Parathyroid adenoma (tissue), 2 donors: ENCODE data around the gene EPS8.

ENCODE experiments used
- H2AFZ ChIP-seq: fragments of 300-600 bp; sonication (generic); one replicate; pipeline ENCODE4 v1.7.0; 2017; ENCODE audit warnings: antibody characterized with exemption, mild to moderate bottlenecking
- H3K27ac ChIP-seq: fragments of 300-600 bp; sonication (generic); one replicate; pipeline ENCODE4 v1.7.0; 2017
- H3K27me3 ChIP-seq: fragments of 300-600 bp; sonication (generic); one replicate; pipeline ENCODE4 v1.7.0; 2017; ENCODE audit warnings: low read length; ENCODE audit not compliant: control insufficient read depth, insufficient read depth
- H3K36me3 ChIP-seq: fragments of 300-600 bp; sonication (generic); one replicate; pipeline ENCODE4 v1.7.0; 2017; ENCODE audit warnings: low read length; ENCODE audit not compliant: control insufficient read depth, insufficient read depth
- H3K4me1 ChIP-seq: fragments of 300-600 bp; sonication (generic); one replicate; pipeline ENCODE4 v1.7.0; 2017; ENCODE audit warnings: control low read depth
- H3K4me2 ChIP-seq: fragments of 300-600 bp; sonication (generic); one replicate; pipeline ENCODE4 v1.7.0; 2017; ENCODE audit warnings: low read length
- H3K4me3 ChIP-seq: fragments of 300-600 bp; sonication (generic); one replicate; pipeline ENCODE4 v1.7.0; 2017; ENCODE audit warnings: low read depth, low read length
- H3K79me2 ChIP-seq: fragments of 300-600 bp; sonication (generic); one replicate; pipeline ENCODE4 v1.7.0; 2017; ENCODE audit warnings: control low read depth
- H3K9ac ChIP-seq: fragments of 300-600 bp; sonication (generic); one replicate; pipeline ENCODE4 v1.7.0; 2017; ENCODE audit warnings: mild to moderate bottlenecking
- H3K9me3 ChIP-seq: fragments of 300-600 bp; sonication (generic); one replicate; pipeline ENCODE4 v1.7.0; 2017; ENCODE audit warnings: low read length; ENCODE audit not compliant: control insufficient read depth
- TF ChIP-seq, protein P1 (sequence below): fragments of 300-600 bp; sonication (generic); IDR thresholded peaks from one replicate; pipeline ENCODE4 v1.7.0; 2017; ENCODE audit warnings: antibody characterized with exemption, mild to moderate bottlenecking
- donor health status: primary hyperparathyroidism.

Gene EPS8

DNA sequence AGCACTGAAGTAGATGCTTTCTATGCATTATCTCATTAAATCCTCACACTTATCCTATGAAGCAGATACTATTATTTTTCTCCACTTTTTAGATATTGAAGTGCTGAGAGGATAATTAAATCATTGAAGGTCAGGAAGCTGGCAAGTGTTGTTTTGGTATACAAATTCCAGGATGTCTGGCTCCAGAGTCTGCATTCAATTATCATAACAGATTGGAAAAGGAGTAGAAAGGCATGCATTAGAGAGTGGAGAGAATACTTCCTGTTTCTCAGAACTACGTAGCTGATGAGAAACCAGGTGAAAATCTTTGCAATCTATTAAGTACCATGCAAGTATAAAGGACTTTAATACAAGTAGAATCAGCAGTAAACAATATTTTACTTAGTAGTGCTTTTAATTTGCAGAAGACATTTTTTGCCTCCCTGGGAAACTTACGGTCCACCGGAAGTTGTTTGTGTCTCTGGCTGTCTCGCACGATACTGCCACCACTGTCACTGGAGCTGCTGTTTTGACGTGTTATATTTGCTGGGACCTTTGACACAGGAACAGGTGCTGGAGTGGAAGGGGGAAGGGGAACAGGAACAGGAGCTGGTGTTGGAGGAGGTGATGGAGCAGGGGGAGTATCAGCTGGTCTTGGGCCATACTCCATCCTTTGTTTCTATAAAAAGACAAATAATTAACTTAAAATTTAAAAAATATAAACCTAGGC, 158.0 kb downstream of the EPS8 start:
- H3K27ac ChIP-seq = peak overlapping the region; percentile 64

DNA sequence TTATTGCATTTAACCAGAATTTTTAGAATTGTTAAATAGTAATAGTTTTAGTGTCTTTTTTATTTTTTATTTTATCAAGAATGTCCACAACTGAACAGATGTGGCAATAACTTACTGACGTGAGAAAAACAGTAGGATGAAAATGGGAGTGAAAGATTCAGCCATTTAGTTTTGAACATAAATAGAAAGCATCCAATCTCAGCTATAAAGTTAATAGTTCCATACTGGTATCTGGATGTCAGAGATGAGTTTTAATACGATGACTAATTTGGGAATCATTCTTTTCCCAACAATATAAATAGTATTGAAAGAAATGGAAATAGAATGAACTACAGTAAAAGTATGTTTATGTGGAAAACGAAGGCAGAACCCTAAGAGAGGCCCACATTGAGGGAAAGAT, 159.4 kb downstream of the EPS8 start:
- H3K9me3 ChIP-seq = no peaks in the 10 kb centered on the region
- H2AFZ ChIP-seq = no peak overlapping the region
- no peak overlapping the region for H3K4me2 ChIP-seq
- H3K36me3 ChIP-seq = no peaks in the 10 kb centered on the region
- H3K79me2 ChIP-seq = no peaks in the 10 kb centered on the region
- H3K27me3 ChIP-seq = no peaks in the 10 kb centered on the region
- H3K27ac ChIP-seq = peak overlapping the region; percentile 64
- H3K4me3 ChIP-seq = no peak overlapping the region
- TF ChIP-seq, protein P1, sequence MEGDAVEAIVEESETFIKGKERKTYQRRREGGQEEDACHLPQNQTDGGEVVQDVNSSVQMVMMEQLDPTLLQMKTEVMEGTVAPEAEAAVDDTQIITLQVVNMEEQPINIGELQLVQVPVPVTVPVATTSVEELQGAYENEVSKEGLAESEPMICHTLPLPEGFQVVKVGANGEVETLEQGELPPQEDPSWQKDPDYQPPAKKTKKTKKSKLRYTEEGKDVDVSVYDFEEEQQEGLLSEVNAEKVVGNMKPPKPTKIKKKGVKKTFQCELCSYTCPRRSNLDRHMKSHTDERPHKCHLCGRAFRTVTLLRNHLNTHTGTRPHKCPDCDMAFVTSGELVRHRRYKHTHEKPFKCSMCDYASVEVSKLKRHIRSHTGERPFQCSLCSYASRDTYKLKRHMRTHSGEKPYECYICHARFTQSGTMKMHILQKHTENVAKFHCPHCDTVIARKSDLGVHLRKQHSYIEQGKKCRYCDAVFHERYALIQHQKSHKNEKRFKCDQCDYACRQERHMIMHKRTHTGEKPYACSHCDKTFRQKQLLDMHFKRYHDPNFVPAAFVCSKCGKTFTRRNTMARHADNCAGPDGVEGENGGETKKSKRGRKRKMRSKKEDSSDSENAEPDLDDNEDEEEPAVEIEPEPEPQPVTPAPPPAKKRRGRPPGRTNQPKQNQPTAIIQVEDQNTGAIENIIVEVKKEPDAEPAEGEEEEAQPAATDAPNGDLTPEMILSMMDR = no peak
- H3K9ac ChIP-seq = no peak overlapping the region
- H3K4me1 ChIP-seq = no peaks in the 10 kb centered on the region

More for the DNA sequence above, 158.0 kb downstream of the EPS8 start:
- no peaks in the 10 kb centered on the region for H3K36me3 ChIP-seq
- no peak overlapping the region for H3K9ac ChIP-seq
- no peaks in the 10 kb centered on the region for H3K4me1 ChIP-seq
- H3K27me3 ChIP-seq = no peaks in the 10 kb centered on the region
- TF ChIP-seq, protein P1 = no peak
- H3K4me3 ChIP-seq = no peak overlapping the region
- H3K9me3 ChIP-seq = no peaks in the 10 kb centered on the region
- no peak overlapping the region for H3K4me2 ChIP-seq
- H3K79me2 ChIP-seq = no peaks in the 10 kb centered on the region
- H2AFZ ChIP-seq = no peak overlapping the region

- Histone ChIP-seq H3K9ac (no peak overlapping the region), H3K4me1 (no peaks in the 10 kb centered on the region), H3K27ac (no peak overlapping the region)
Observed at GRCh38 chr12:15629108-15629507, 160.1 kb downstream of the EPS8 start.

DNA sequence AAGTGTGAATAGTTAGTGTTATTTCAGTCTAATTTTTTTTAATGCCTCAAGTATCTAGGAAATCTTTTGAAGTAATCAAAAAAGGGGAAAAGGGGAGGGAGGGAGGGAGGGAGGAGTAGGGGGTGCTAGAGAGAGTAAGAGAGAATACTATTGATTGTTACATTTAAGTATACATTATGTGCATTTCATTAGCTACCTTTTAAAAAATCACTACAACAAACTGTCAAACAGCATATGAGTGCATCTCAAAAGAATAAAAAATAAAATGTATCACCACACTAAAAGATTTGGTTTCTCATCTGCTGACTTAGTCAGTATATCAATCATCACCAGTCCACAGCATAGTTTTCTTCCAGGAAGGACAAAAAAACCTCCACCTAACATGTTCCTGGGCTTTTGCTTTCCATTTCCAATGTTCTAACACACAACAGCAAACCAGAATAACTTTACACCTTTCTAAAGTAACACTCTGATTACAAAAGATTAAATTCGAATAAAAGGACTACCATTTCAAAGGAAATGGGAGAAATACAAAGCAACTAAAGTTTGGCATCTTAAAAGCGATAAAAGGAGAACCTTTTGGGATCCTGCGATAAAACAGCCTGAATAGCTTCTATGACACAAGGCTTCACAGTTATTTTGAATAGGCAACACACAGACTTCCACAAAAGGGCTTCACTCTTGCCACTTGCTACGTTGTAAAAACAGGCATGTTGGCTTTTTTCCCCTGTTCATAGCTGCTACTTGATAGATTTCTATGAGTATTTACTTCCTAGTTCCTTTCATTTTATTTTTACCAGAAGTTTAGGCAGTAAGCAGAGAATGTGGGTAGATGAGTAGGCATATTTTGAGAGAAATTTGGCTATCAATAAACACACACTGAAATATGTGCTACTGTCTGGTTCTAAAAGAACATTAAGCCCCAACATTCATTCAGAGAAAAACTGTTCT, 160.9 kb downstream of the EPS8 start:
- peak overlapping the region; percentile 70 for H3K27ac ChIP-seq
- H3K4me2 ChIP-seq = no peak overlapping the region
- no peaks in the 10 kb centered on the region for H3K9me3 ChIP-seq
- H3K27me3 ChIP-seq = no peaks in the 10 kb centered on the region
- no peak overlapping the region for H3K9ac ChIP-seq
- no peak overlapping the region for H3K4me3 ChIP-seq
- H3K36me3 ChIP-seq = no peaks in the 10 kb centered on the region
- TF ChIP-seq, protein P1 = no peak
- H2AFZ ChIP-seq = peak overlapping the region; percentile 40
- no peaks in the 10 kb centered on the region for H3K79me2 ChIP-seq
- no peaks in the 10 kb centered on the region for H3K4me1 ChIP-seq

More at GRCh38 chr12:15629108-15629507, 160.1 kb downstream of the EPS8 start:
- Histone ChIP-seq H3K36me3 (no peaks in the 10 kb centered on the region), H3K79me2 (no peaks in the 10 kb centered on the region), H3K4me3 (no peak overlapping the region), H3K4me2 (no peak overlapping the region), H3K27me3 (no peaks in the 10 kb centered on the region), H3K9me3 (no peaks in the 10 kb centered on the region), H2AFZ (no peak overlapping the region)
- TF ChIP-seq, protein P1 = no peak
